CD4-positive, alpha-beta T cell treated with Interleukin-21 for 1 hour (primary cell): ENCODE results near the gene PRDM16.
"Not testable (repeated sequence)": the region's sequence is repeated elsewhere in the genome, so short reads cannot be mapped to it uniquely, and the experiment has no call there.

Experiments used
- DNase-seq: peaks from one replicate; pipeline ENCODE4 v3.0.0-alpha.2; 2020

Gene PRDM16

GRCh38 chr1:3148171-3148570, 79.2 kb downstream of the PRDM16 start:
- no peak for DNase-seq

DNA sequence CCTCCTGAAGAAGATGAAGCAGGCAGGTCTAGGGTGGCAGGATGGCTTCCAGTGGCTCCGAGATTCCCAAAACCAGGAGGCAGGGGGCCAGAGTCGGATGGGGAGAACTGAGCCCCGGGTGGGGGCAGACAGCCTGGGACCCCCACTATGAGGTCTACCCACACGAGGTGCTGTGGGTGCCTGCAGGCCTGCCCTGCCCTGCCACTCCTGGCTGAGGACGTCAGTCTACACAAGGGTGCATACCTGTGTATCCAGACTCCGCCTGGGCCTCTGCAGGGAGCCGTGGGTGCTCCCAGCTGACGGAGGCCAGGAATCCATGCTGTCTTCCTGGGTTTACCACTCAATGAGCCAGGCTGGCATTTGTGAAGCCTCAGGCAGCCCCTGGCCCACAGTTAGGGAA, 80.3 kb downstream of the PRDM16 start:
- no peak for DNase-seq

DNA sequence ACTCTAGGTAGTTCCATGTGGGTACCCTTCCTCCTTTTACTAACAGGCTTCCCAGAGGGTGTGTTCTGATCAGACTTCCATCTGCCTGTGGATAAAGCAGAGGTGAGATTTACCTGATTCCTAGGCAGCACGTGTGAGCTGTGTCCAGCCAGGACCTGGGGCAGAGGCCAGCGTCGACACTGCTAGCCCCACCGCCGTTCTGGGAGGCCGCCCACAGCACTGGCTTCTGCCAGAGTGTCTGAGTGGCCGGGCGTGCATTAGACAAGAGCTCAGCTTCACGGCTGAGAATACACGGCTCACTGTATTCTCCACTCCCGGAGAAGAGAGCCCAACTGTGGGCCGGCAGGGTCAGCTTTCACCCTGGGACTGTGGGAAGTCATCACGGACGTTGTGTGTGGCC, 82.5 kb downstream of the PRDM16 start:
- DNase-seq = no peak

DNA sequence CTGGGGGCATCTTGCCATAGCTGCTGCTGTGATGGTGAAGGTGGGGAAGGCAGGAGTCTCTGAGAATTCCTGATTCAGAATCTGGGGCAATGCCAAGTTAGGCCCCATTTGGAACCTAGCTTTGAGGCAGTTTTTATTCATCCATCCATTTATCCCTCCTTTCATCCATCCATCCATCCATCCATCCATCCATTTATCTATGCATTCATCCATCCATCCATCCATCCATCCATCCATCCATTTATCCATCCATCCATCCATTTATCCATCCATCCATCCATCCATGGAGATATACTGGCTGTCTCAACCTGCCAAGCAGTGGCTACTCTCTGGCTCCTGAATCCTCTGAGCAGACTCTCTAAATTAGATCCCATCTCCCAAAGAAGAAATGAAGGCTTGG, 83.1 kb downstream of the PRDM16 start:
- no peak for DNase-seq

GRCh38 chr1:3153197-3153596, 84.2 kb downstream of the PRDM16 start:
- no peak for DNase-seq

DNA sequence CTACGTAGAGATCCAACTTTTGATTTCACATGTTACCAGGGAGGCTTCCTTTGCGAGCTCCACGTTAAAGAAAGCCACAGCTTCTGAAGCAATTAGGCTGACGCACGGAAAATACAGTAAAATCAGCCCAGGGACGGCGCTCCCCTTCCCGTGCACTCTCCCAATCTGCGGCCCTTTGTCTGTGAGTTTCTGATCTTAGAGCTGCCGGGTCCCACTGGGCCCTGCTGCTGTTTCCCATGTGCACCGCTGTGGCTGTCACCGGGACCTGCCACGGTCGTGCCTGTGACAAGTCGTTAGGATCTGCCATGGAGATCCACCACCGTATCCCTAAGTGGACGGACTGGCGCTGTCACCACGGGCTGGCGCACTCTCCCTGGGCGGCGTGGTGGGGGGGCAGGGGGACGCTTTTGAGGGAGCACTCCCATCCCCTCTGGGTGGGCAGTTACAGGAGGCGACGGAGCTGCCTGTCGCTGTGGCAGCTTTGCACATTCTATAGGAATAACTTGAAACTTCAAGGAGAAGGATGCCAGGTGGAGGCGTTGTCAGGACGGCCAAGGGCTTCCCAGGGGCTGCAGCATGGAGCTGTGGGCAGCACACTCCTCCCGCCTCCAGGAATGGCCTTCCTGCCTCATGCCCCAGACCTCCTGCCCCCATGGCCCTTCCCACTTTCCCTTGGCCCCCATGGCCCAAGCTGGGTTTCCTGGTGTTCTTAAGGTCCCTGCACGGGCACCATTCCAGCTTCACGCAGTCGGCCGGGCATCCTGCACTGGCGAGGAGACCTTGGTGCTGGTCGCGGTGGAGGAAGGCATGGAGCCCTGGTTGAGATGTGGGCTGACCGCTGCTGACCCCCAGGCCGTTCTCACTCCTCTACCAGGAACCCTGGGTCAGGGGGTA, 85.1 kb downstream of the PRDM16 start:
- no peak for DNase-seq

GRCh38 chr1:3155056-3155925, 86.3 kb downstream of the PRDM16 start:
- no peak for DNase-seq

DNA sequence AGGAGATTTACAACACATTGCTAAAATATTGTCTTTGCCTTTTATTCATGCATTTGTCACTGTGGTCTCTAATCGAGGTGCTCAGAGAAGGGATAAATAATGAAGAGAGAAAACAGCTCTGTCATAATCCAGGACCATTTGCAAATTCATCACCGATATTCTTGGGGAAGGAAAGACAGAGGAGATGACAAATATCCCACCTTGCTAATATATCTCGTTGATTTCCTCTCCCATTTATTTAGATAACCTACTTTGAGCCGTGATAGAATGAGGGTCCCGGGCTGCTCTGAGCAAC, 86.9 kb downstream of the PRDM16 start:
- no peak for DNase-seq

GRCh38 chr1:3156936-3157335, 87.9 kb downstream of the PRDM16 start:
- DNase-seq = no peak

DNA sequence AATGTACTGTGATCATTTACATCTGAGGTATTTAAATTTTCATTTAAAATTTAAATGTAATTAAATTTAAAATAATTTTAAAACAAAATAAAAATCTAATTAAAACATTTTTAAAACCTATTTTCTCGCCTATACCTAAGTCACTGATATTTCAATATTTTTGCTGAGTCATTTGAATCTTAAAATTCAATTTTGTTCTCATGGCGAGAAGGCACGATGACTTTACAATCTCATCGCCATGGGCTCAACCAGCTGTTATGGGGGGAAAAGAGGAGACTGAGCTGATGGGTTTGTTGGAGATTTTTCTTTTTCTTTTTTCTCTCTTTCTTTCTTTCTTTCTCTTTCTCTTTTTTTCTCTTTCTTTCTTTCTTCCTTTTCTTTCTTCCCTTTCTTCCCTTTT, 89.3 kb downstream of the PRDM16 start:
- no peak for DNase-seq

GRCh38 chr1:3159121-3159520, 90.1 kb downstream of the PRDM16 start:
- no peak for DNase-seq

GRCh38 chr1:3159996-3160395, 91.0 kb downstream of the PRDM16 start:
- DNase-seq = no peak

DNA sequence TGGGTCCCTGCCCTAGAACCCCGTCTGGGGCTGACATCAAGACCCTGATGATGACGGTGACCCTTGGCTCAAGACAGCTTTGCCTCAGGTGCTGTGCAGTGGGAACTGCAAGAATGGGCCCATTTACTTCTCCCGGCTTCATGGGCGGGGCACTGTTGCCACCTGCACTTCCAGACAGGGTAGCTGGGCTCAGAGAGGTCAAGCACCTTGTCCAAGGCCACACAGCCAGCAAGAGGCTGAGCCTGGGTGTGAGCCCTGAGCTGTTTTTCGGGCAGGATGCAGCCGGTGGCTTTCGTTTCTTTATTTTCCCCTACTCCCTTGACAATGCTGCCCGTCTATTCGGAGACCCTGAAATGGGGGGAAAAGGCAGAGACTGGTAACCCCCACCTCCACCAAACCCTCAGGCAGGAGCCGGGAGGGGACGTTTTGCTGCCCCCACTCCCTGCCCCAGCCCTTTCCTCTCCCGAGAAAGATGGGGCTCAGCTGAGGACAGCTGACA, 91.7 kb downstream of the PRDM16 start:
- no peak for DNase-seq

GRCh38 chr1:3161176-3161840, 92.3 kb downstream of the PRDM16 start:
- no peak for DNase-seq

DNA sequence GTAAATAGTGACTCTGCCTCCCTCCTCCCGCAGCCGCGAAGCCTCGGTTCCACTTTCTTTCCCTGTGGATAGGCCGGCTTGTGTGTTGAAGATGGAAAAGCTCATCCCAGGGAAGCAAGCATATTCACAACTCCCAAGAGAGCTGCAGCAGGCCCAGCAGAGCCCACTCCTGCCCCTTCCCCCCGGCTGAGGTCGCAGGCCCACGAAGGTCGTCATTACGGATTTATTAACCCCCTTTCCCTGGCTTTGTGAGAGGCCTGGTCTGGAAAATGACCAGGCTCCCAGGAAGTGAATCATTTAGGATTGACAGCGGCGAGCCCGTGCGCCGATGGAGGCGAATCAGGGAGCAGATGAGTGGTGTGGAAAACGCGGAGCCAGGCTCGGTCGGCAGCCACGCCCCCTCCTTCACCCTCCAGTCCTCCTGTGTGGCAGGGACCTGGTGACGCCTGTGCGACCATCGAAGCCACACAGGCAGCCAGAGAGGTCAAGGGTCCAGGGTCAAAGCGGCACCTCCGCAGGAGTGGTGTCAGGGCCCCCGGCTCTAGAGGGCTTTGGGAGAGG, 93.4 kb downstream of the PRDM16 start:
- DNase-seq = no peak

DNA sequence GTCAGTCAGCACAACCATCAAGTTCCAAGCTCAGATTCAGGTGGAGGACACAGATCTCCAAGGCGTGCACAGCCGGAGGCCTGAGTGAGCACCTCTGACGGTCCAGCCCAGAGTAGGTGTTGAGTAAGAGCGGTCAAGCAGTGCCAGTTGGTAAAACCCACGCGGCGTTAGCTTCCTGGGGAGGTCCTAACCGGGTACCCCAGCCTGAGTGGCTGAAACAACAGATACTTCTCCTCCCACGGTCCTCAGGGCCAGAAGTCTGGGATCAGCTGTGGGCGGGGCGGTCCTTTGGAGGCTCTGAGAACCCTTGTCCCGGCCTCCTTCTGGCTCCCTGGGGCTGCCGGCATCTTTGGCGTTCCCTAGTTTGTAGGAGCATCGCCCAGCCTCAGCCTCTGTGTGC, 94.4 kb downstream of the PRDM16 start:
- DNase-seq = no peak

DNA sequence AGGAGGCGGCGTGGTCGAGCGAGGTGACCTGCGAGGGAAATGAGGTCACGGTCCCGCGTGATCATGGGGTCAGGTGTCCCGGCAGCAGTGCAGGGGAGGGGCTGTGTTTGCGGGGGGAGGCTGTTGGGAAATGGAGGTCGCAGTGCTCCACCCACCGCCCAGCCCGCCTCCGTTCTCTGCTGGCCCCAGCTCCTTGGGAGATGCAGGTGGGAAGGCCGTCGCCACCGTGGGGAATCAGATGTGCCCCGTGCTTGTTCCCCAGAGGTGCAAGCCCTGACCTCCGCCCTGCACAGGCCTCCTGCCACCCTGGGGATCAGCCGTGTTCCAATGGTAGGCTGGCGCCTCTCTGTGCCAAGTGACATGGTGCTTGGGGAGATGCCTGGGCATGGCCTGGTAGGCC, 95.7 kb downstream of the PRDM16 start:
- no peak for DNase-seq

DNA sequence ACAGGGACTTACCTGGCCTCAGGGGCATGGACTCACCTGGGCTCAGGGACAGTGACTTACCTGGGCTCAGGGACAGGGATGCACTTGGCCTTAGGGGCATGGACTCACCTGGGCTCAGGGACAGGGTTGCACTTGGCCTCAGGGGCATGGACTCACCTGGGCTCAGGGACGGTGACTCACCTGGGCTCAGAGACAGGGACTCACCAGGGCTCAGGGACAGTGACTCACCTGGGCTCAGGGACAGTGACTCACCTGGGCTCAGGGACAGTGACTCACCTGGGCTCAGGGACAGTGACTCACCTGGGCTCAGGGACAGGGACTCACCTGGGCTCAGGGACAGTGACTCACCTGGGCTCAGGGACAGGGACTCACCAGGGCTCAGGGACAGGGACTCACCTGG, 96.2 kb downstream of the PRDM16 start:
- not testable (repeated sequence) for DNase-seq

DNA sequence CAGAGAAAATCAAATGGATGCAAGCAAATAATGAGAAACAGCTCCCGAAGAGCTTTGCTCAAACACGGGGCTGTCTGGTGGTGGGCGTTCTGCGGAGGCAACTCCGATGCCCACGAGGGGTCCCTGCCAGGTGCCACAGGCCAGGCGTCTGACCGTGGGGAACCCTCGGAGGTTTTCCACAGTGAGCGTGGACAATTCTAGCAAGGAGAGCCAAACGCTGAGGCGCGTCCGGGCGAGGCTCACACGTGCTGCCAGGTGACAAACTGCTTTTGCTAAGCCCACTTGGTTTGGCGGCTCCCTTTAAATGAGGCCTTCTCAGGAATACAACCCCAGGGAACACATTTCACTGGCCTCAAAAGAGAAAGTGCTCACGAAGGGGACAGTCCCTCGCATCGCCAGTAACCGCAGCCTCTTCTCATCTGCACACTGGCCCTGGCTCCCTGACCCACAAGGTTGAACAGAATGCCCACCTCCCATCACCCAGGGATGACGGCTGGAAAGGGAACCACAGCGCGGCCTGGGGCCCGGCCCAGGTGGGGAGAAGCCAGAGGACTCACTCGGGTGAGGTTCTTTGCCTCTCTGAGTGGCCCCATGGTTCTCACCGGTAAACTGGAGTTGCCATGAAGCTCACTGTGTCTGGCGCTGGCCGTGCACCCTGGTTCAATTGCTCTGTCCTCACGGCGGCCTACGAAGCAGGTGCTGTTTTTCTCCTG, 97.4 kb downstream of the PRDM16 start:
- DNase-seq = no peak

DNA sequence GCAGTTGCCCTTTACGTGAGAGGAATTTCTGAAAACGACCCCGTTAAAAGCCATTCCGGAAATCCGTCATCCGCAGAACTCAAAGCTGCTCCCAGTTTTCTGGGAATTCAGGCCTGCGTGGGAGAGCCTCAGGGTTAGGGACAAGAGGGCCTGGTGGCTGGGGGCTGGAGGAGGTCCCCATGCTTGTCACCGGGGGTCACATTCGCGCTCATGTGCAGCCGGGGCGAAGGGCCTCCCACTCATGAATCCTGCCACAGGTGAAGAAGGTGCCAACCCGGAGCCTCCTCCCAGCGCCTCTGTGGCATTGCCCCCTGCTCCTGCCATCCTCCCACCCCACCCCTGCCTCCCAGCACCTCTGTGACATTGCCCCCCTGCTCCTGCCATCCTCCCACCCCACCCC, 98.3 kb downstream of the PRDM16 start:
- no peak for DNase-seq

DNA sequence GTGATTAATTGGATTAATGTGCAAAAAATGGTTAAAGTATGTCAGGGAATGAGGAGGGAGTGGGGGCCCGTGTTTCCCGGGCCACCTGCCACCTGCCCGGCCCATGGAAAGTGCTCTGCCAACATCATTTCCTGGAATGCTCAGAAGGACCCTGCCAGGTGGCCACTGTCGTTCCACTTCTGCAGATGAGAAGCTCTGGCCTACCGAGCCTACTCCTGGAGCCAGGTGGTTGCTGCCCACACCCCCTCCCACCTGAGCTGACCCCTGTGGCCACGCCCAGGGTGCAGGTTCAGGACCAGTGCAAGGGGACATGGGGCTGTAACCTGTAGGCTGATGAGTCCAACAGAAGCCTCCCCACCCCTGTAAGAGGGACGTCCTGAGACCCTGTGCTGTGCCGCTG, 99.7 kb downstream of the PRDM16 start:
- no peak for DNase-seq

DNA sequence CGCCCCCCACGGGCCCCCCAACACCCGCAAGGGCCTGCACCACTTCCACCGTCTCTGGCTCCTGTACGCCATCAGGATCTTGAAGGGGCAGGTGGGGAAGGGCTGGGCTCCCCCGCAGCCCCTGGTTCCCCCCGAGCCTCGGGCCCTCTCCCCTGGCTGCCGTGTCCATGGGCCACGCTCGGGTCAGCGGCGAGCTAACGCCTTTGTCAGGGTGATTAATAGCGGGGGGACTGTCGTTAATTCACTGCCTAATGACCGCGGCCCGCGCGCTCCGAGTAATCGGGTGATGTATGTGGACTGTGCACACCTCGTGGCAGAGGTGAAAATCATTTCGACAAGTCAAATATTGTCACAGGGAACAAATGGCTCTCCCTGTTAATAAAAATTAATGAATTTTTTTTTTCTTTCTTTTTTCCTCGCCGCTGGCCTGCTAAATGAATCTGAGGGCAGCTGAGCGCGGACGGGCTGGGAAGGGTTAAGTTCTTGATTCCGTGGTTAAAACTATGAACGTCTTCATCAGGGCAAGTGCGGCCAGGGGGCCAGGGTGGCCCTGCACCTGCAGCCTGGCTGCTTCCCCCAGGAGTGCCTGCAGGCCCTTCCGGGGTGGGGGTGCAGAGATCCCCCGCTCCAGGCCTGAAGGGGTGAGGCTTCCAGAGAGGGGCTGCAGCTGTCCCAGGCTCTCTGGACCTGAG, 100.8 kb downstream of the PRDM16 start:
- no peak for DNase-seq
